Neural cell (in vitro differentiated cells): Measurements from ENCODE around the gene NR1H2.

Experiments
- CTCF ChIP-seq: fragments of 450-650 bp; IDR thresholded peaks from 2 replicates; pipeline ENCODE4 v1.5.1; 2014; ENCODE audit warnings: antibody characterized with exemption, mild to moderate bottlenecking, moderate library complexity; ENCODE audit not compliant: poor library complexity, severe bottlenecking
- MXI1 ChIP-seq: fragments of 450-650 bp; conservative IDR thresholded peaks from 2 replicates; pipeline ENCODE4 v1.6.1; 2014; ENCODE audit warnings: antibody characterized with exemption, mild to moderate bottlenecking; ENCODE audit not compliant: poor library complexity, severe bottlenecking

GRCh38 chr19:50432221-50433028 is 56.2 kb downstream of the NR1H2 start, which contains the start of gene MYBPC2:
- TF ChIP-seq MXI1 (no peak), CTCF (no peak)
